Hepatocyte (in vitro differentiated cells): ENCODE results near the gene CYP27B1. TPM values are rescaled to one million over a fixed set of nuclear protein-coding genes. Genes with fewer than 3 reads are reported as not detected.
A peak's percentile ranks its signal among the peaks of the same experiment; 100 is the strongest.
"Not testable (repeated sequence)": the region's sequence is repeated elsewhere in the genome, so short reads cannot be mapped to it uniquely, and the experiment has no call there.

Experiments
- DNase-seq: peaks from one replicate; pipeline ENCODE4 v3.0.0-alpha.2; 2016; ENCODE audit warnings: low spot score
- H2AFZ ChIP-seq: fragments of 200-600 bp; sonication (generic); 2 replicates; pipeline ENCODE4 v1.6.0; 2016; ENCODE audit warnings: antibody characterized with exemption, mild to moderate bottlenecking
- H3K27ac ChIP-seq: fragments of 200-600 bp; sonication (generic); 2 replicates; pipeline ENCODE4 v1.5.1; 2016; ENCODE audit warnings: mild to moderate bottlenecking
- H3K27me3 ChIP-seq: fragments of 200-600 bp; sonication (generic); 2 replicates; pipeline ENCODE4 v1.6.1; 2016
- H3K36me3 ChIP-seq: fragments of 200-600 bp; sonication (generic); replicated peaks from 2 replicates; pipeline ENCODE4 v1.5.1; 2016; ENCODE audit warnings: low read depth; ENCODE audit not compliant: insufficient read depth
- H3K4me1 ChIP-seq: fragments of 200-600 bp; sonication (generic); 2 replicates; pipeline ENCODE4 v1.5.1; 2016; ENCODE audit warnings: mild to moderate bottlenecking, moderate library complexity; ENCODE audit not compliant: insufficient read depth
- H3K4me2 ChIP-seq: fragments of 200-600 bp; sonication (generic); 2 replicates; pipeline ENCODE4 v1.6.0; 2016
- H3K4me3 ChIP-seq: fragments of 200-600 bp; sonication (generic); 2 replicates; pipeline ENCODE4 v1.5.1; 2016; ENCODE audit warnings: mild to moderate bottlenecking
- H3K79me2 ChIP-seq: fragments of 200-600 bp; sonication (generic); 2 replicates; pipeline ENCODE4 v1.6.0; 2017; ENCODE audit warnings: mild to moderate bottlenecking
- H3K9me2 ChIP-seq: fragments of 200-600 bp; sonication (generic); replicated peaks from 2 replicates; pipeline ENCODE4 v1.6.0; 2017; ENCODE audit warnings: mild to moderate bottlenecking; ENCODE audit not compliant: insufficient read depth
- H3K9me3 ChIP-seq: fragments of 200-600 bp; sonication (generic); 2 replicates; pipeline ENCODE4 v1.5.1; 2016; ENCODE audit warnings: low read depth, mild to moderate bottlenecking
- H4K20me1 ChIP-seq: fragments of 200-600 bp; sonication (generic); 2 replicates; pipeline ENCODE4 v1.6.0; 2016; ENCODE audit warnings: mild to moderate bottlenecking; ENCODE audit not compliant: insufficient read depth, poor library complexity, severe bottlenecking
- CTCF ChIP-seq: fragments of 200-600 bp; sonication (generic); IDR thresholded peaks from 2 replicates; pipeline ENCODE4 v1.5.1; 2016; ENCODE audit warnings: antibody characterized with exemption, mild to moderate bottlenecking; ENCODE audit not compliant: poor library complexity
- EZH2phosphoT487 ChIP-seq: fragments of 200-600 bp; sonication (generic); IDR thresholded peaks from one replicate; pipeline ENCODE4 v1.6.1; 2018; ENCODE audit warnings: antibody characterized with exemption, mild to moderate bottlenecking, low read depth, moderate library complexity; ENCODE audit not compliant: unreplicated experiment, severe bottlenecking
- WGBS: methylation state at CpG from one replicate; pipeline ENCODE4 v1.1.6; 2016; ENCODE audit warnings: low lambda C conversion rate; ENCODE audit errors: missing lambda C conversion rate; 5-methylcytosine and 5-hydroxymethylcytosine counted together
- polyA plus RNA-seq: library from polyadenylated mRNA; unstranded; fragments of >200 nt; fragmentation: Nextera tagmentation; extraction: Ambion mirVana; gene quantifications from 2 replicates; pipeline ENCODE4 v1.2.1, GENCODE V29; 2016
- total RNA-seq: library from RNA; depleted of rRNA; stranded (reverse); fragments of >200 nt; gene quantifications from 2 replicates; pipeline ENCODE4 v1.2.3, GENCODE V29; 2014

CYP27B1 gene
- total and polyA plus RNA-seq, 2 experiments from 2014 or later: 0.23 to 2.3 TPM

GRCh38 chr12:57722716-57723629 lies 43.9 kb downstream of the CYP27B1 start:
- no peak overlapping the region for H3K4me2 ChIP-seq
- H3K4me3 ChIP-seq: no peak overlapping the region
- peak; percentile 2 for DNase-seq
- no peaks in the 10 kb centered on the region for H4K20me1 ChIP-seq
- H3K79me2 ChIP-seq: no peaks in the 10 kb centered on the region
- H3K36me3 ChIP-seq: no peaks in the 10 kb centered on the region
- 76% methylated on average over 11 of the region's 11 CpGs for WGBS
- TF ChIP-seq CTCF (no peak), EZH2phosphoT487 (no peak)
- H3K9me3 ChIP-seq: no peaks in the 10 kb centered on the region
- H3K9me2 ChIP-seq: no peaks in the 10 kb centered on the region
- no peak overlapping the region for H3K27ac ChIP-seq
- peaks cover 6% of the 10 kb centered on the region for H3K4me1 ChIP-seq
- no peak overlapping the region for H2AFZ ChIP-seq
- H3K27me3 ChIP-seq: peaks cover 39% of the 10 kb centered on the region

- not testable (repeated sequence) for DNase-seq
These were observed 44.9 kb downstream of the CYP27B1 start for GRCh38 chr12:57721846-57722608.

GRCh38 chr12:57720606-57721595 lies 46.0 kb downstream of the CYP27B1 start:
- no peak overlapping the region for H3K27ac ChIP-seq
- no peak overlapping the region for H3K4me2 ChIP-seq
- H3K79me2 ChIP-seq: no peaks in the 10 kb centered on the region
- H3K9me3 ChIP-seq: no peaks in the 10 kb centered on the region
- H3K4me3 ChIP-seq: no peak overlapping the region
- no peaks in the 10 kb centered on the region for H3K36me3 ChIP-seq
- peaks cover 21% of the 10 kb centered on the region for H3K27me3 ChIP-seq
- H3K4me1 ChIP-seq: no peaks in the 10 kb centered on the region
- peak; percentile 2 for DNase-seq
- H3K9me2 ChIP-seq: no peaks in the 10 kb centered on the region
- H4K20me1 ChIP-seq: no peaks in the 10 kb centered on the region
- no peak overlapping the region for H2AFZ ChIP-seq
- WGBS: 94% methylated on average over 11 of the region's 11 CpGs
- TF ChIP-seq CTCF: no peak

More at GRCh38 chr12:57721846-57722608, 44.9 kb downstream of the CYP27B1 start:
- H3K27me3 ChIP-seq: peaks cover 30% of the 10 kb centered on the region
- not testable (repeated sequence) for H3K4me3 ChIP-seq, H3K9me2 ChIP-seq, H3K27ac ChIP-seq, H2AFZ ChIP-seq, H3K4me2 ChIP-seq, H3K79me2 ChIP-seq, H4K20me1 ChIP-seq, H3K4me1 ChIP-seq, H3K36me3 ChIP-seq, H3K9me3 ChIP-seq
- 96% methylated on average over 16 of the region's 16 CpGs for WGBS
